Omental fat pad (tissue), 4 donors: ENCODE measurements around the gene DTYMK. TPM values are rescaled to one million over a fixed set of nuclear protein-coding genes. Genes with fewer than 3 reads are reported as not detected.

ENCODE experiments used
- ATAC-seq: fragments of 150-250 bp; one replicate; pipeline ENCODE4 v1.9.1; 2016; ENCODE audit warnings: mild to moderate bottlenecking, moderate library complexity; ENCODE audit not compliant: low FRiP score
- DNase-seq: peaks from one replicate; pipeline ENCODE4 v3.0.0-alpha.2; 2019; ENCODE audit warnings: low spot score
- total RNA-seq, 4 donors: library from RNA; depleted of rRNA; stranded (reverse); fragments of >200 nt; gene quantifications; one replicate each; pipeline ENCODE4 v1.1.0, GENCODE V29; 2016
- TF ChIP-seq, protein P1 (sequence below), 3 donors: fragments of 450-650 bp; IDR thresholded peaks; one replicate each; pipeline ENCODE4 v1.5.1; 2016 to 2017; ENCODE audit warnings: antibody characterized with exemption in 3 of 3, mild to moderate bottlenecking in 3 of 3, moderate library complexity in 2 of 3

DTYMK gene
- total RNA-seq, 4 donors from 2014 or later, result 10.3 to 31.7 (median 15.3) TPM

DNA sequence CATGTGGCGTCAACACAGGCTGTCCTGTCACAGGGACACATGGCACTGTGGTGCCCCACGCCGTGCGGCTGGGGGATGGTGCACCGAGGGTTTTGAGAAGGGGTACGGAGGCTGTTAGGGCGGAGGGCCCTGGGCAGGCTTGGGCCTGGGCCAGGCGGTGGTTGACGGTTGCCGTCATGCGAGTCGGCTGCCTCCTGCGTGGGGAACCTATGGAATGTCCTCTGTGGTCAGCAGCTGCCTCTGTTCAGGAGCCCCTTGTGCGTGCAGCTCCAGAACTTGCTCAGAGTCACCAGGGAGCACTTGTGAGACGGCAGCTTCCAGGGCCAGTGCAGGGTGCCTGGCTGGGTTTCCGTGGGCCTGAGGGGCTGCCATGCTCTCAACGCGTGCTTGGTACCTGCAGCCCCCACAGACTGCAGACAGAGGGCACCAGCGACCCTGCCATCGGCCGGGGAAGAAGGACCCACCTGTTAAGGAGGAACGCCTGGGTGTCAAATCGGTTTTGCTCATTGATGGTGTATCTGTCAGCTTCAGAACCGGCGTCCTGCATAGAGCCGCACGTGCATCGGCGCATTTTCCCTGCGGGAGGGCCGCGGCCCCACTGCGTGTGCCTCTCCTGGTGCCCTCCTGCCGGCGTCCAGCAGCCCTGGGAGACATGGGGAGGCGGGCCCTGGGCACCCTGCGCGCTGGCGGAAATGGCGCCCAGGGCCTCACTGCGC is 37.8 kb upstream of the DTYMK start:
- DNase-seq, result no peak
- TF ChIP-seq, protein P1, sequence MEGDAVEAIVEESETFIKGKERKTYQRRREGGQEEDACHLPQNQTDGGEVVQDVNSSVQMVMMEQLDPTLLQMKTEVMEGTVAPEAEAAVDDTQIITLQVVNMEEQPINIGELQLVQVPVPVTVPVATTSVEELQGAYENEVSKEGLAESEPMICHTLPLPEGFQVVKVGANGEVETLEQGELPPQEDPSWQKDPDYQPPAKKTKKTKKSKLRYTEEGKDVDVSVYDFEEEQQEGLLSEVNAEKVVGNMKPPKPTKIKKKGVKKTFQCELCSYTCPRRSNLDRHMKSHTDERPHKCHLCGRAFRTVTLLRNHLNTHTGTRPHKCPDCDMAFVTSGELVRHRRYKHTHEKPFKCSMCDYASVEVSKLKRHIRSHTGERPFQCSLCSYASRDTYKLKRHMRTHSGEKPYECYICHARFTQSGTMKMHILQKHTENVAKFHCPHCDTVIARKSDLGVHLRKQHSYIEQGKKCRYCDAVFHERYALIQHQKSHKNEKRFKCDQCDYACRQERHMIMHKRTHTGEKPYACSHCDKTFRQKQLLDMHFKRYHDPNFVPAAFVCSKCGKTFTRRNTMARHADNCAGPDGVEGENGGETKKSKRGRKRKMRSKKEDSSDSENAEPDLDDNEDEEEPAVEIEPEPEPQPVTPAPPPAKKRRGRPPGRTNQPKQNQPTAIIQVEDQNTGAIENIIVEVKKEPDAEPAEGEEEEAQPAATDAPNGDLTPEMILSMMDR (IDR thresholded peaks at IDR 0.05), result no peak
- no peak for ATAC-seq

DNA sequence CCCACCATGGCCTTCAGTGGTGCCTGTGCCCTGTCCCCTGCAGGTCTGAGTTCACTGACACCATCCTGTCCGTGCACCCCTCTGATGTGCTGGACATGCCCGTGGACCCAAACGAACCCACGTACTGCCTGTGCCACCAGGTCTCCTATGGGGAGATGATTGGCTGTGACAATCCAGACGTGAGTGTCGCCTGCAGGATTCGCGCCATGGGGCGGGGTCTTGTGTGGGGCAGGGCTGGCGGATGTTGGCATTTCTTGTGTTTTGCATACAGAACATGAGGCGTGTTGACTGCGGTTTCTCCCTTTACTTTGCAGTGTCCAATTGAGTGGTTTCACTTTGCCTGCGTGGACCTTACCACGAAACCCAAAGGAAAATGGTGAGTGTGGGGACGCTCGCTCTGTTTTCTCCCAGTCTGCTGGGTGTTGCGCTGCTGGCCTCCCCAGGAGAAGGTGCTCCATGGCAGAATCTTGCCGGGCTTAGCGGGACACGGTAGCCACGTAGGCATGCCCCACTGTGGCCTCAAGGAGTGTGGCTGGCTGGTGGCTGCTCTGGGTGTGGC is 36.4 kb upstream of the DTYMK start:
- DNase-seq, result no peak
- TF ChIP-seq, protein P1 (IDR thresholded peaks at IDR 0.05), result no peak
- no peak for ATAC-seq

DNA sequence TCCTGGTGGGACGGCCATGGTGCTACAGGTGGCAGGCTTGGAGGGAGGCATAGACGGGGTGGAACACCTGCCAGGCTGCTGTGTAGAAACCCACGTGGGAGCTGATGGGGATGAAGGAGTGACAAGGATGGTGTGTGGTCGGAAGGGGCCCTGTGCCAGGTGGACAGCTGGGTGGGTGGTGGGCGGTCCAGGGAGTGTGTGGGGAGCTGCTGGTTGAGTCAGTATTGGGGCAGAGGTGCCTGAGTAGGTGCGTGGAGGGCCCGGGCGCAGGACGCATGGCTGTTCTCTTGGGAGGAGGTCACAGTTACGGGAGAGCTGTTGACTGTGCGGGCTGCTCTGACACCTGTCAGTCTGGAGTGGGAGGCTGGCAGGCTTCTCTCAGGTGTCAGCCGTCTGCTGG is 35.2 kb upstream of the DTYMK start:
- ATAC-seq (no peak), DNase-seq (no peak)
- TF ChIP-seq, protein P1 (IDR thresholded peaks at IDR 0.05), result no peak

DNA sequence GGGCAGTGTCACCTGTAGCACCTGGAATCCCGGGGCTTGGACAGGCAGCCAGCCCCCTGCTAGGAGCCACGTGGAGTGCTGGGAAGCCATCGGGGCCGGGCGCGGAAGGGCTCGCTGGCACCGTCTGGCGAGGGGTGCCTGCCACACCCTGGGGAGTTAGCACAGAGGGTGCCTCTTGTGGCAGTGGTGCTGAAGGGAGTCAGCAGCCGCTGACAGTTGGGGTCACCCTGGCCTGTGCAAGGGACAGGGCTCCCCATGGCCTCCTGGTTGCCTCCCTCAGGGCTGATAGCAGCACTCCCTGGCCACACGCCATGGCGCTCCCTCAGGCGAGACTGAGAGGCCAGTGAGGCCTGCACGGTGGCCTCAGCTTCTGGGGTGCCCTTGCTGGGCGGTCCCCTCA is 33.9 kb upstream of the DTYMK start:
- DNase-seq (no peak), ATAC-seq (no peak)
- TF ChIP-seq, protein P1 (IDR thresholded peaks at IDR 0.05), result no peak

DNA sequence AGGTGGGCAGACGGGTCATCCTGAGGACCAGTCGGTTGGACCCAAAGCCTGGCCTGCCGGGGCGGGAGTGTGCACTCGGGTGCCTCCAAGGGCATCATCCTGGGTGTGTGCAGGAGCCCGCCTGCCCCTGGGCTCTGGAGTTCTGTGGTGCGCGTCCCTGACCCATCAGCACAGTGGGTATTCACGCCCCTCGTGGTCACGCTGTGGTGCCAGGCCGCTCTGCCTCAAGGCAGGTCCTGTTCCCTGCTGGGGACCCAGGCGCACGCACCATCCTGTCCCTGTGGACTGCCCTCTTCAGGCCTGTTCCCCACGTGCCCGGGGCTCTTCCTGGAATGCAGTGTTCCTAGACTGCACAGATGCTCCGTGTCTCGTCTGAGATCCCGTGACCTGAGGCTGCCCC is 33.5 kb upstream of the DTYMK start:
- TF ChIP-seq, protein P1 (IDR thresholded peaks at IDR 0.05), result no peak
- no peak for DNase-seq
- ATAC-seq, result no peak

DNA sequence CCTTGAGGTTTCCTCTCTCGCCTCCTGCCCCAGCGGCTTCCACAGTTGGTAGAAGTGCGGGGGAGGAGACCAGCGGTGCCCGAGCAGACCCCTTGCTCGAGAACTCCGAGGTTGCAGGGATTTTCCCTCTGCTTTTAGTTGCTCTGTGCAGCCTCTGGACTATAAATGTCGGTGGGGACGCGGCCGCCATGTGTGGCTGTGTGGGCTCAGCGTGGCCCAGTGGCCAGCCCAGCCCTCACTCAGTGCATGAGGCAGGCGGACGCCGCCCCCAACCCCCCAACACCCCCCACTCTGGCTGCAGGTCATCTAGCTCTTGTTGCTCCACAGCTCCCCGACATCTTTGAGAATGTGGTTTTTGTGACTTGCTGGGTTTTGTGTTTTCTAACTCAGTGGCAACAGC is 32.5 kb upstream of the DTYMK start:
- TF ChIP-seq, protein P1 (IDR thresholded peaks at IDR 0.05), result no peak
- DNase-seq (no peak), ATAC-seq (no peak)

DNA sequence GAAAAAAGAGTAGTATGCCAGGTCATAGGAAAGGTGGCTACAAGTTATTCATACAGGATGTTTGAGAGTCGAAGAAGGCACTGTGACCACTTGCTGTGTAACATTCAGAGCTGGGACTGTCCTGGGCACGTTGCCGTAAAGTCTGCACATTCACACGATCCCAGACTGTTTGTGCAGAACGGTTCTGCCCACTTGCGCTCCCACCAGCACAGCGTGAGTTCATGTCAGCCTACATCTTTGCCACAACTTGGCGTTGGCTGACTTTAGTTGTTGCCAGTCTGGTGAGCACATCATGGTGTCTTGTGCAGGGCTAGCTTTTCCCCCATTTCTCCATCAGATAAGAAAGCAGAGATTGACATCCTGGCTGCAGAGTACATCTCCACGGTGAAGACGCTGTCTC is 22.3 kb upstream of the DTYMK start:
- ATAC-seq (no peak), DNase-seq (no peak)
- TF ChIP-seq, protein P1 (IDR thresholded peaks at IDR 0.05), result no peak
